PC-9 (cell line): ENCODE measurements around the gene CHKB. TPM values are rescaled to one million over a fixed set of nuclear protein-coding genes. Genes with fewer than 3 reads are reported as not detected.

Experiments
- BruUV-seq: library from RNA; stranded (reverse); fragments of 400-500 nt; replicated peaks from 2 replicates; lab custom pipeline; 2021; lab: Mats Ljungman, UMichigan
- CTCF ChIA-PET: fragments of 300-600 bp; sonication (Branson Sonifier 250); formaldehyde crosslinking; loops from one replicate; lab custom pipeline; 2022; ENCODE audit warnings: antibody characterized with exemption; lab: Charles Lee
- POLR2A ChIA-PET: fragments of 300-600 bp; sonication (Branson Sonifier 250); formaldehyde crosslinking; loops from one replicate; lab custom pipeline; 2022; ENCODE audit warnings: antibody characterized with exemption; ENCODE audit not compliant: unreplicated experiment; lab: Charles Lee
- DNase-seq, 2 experiments: peaks; one replicate each; pipeline versions ENCODE4 v3.0.0 to v3.0.0-alpha.2; 2015 to 2022; ENCODE audit warnings: mixed read lengths in 1 of 2
- H2AFZ ChIP-seq: fragments of 200-600 bp; sonication (generic); 2 replicates; pipeline ENCODE4 v1.8.1; 2017; ENCODE audit warnings: antibody characterized with exemption
- H3F3A ChIP-seq: fragments of 200-600 bp; sonication (generic); 2 replicates; pipeline ENCODE4 v1.8.1; 2017; ENCODE audit warnings: antibody characterized with exemption, mild to moderate bottlenecking, low read depth; ENCODE audit not compliant: insufficient read depth
- H3K27ac ChIP-seq: fragments of 200-600 bp; sonication (generic); 2 replicates; pipeline ENCODE4 v1.6.1; 2016; ENCODE audit warnings: mixed run types
- H3K27me3 ChIP-seq: fragments of 200-600 bp; sonication (generic); 2 replicates; pipeline ENCODE4 v1.6.1; 2016; ENCODE audit warnings: low read depth, mixed run types; ENCODE audit not compliant: insufficient read depth
- H3K36me3 ChIP-seq: fragments of 200-600 bp; sonication (generic); 2 replicates; pipeline ENCODE4 v1.6.1; 2016; ENCODE audit warnings: low read depth, mixed run types
- H3K4me1 ChIP-seq: fragments of 200-600 bp; sonication (generic); replicated peaks from 2 replicates; pipeline ENCODE4 v1.6.1; 2016; ENCODE audit warnings: mixed run types; ENCODE audit not compliant: insufficient read depth
- H3K4me2 ChIP-seq: fragments of 200-600 bp; sonication (generic); 2 replicates; pipeline ENCODE4 v1.6.1; 2017; ENCODE audit warnings: mixed run types
- H3K4me3 ChIP-seq: fragments of 200-600 bp; sonication (generic); 2 replicates; pipeline ENCODE4 v1.6.1; 2016; ENCODE audit warnings: mixed run types
- H3K79me2 ChIP-seq: fragments of 200-600 bp; sonication (generic); 2 replicates; pipeline ENCODE4 v1.6.1; 2017; ENCODE audit warnings: low read depth, mixed run types
- H3K9me2 ChIP-seq: fragments of 200-600 bp; sonication (generic); 2 replicates; pipeline ENCODE4 v1.8.1; 2017; ENCODE audit warnings: mild to moderate bottlenecking; ENCODE audit not compliant: insufficient read depth
- H3K9me3 ChIP-seq: fragments of 200-600 bp; sonication (generic); 2 replicates; pipeline ENCODE4 v1.8.1; 2016; ENCODE audit warnings: low read depth; ENCODE audit not compliant: insufficient read depth
- H4K20me1 ChIP-seq: fragments of 200-600 bp; sonication (generic); 2 replicates; pipeline ENCODE4 v1.8.1; 2017; ENCODE audit not compliant: insufficient read depth
- EZH2 ChIP-seq: fragments of 200-600 bp; sonication (generic); IDR thresholded peaks from 2 replicates; pipeline ENCODE4 v1.8.0; 2017; ENCODE audit warnings: antibody characterized with exemption, low read depth
- intact Hi-C: fragments of 100-400 bp; cut with micrococcal nuclease; formaldehyde crosslinking; loops from one replicate; pipeline ENCODE4 v1.10.0; 2022; ENCODE audit not compliant: unreplicated experiment
- total RNA-seq: library from RNA; stranded (reverse); gene quantifications from 2 replicates; pipeline ENCODE4 v1.2.3, GENCODE V29; 2021
- TF ChIP-seq, protein P1 (sequence below): fragments of 200-600 bp; sonication (generic); conservative IDR thresholded peaks from 2 replicates; pipeline ENCODE4 v1.6.1; 2017; ENCODE audit warnings: mixed run types, antibody characterized with exemption, mild to moderate bottlenecking, moderate library complexity

The CHKB gene
- total RNA-seq, 1 experiment from 2014 or later: 60.0 TPM

DNA sequence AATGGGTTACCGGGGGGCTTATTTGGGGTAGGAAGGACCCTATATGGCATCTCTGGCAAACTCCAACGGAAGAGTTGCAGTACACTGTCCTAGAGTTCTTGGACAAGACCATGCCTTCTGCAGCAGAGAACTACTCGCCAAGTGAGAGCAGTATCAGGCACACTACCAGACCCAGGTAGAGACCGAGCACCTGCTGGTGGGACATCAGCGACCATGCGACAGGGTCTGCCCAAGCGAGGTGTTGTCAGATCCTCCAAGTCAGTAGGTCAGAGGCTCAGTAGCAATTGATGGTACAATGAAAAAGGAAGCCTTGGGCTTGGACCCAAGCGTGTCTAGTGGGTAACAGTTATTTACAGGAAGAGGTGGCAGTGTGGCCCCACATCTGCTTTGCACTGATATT is 3.1 kb upstream of the CHKB start:
- Histone ChIP-seq H2AFZ (no peak overlapping the region), H3K9me3 (no peaks in the 10 kb centered on the region), H3F3A (peaks cover 14% of the 10 kb centered on the region; the same call in 1 of the 2 replicates), H3K4me2 (no peak overlapping the region), H3K79me2 (peaks cover 22% of the 10 kb centered on the region), H3K36me3 (peaks cover 5% of the 10 kb centered on the region; the same call in 1 of the 2 replicates), H3K27me3 (no peaks in the 10 kb centered on the region), H4K20me1 (no peaks in the 10 kb centered on the region), H3K4me1 (peaks cover 18% of the 10 kb centered on the region), H3K4me3 (no peak overlapping the region), H3K9me2 (no peaks in the 10 kb centered on the region), H3K27ac (no peak overlapping the region)
- no peak for DNase-seq
- POLR2A ChIA-PET: no interaction called here
- intact Hi-C loops: no loop called here
- TF ChIP-seq, protein P1, sequence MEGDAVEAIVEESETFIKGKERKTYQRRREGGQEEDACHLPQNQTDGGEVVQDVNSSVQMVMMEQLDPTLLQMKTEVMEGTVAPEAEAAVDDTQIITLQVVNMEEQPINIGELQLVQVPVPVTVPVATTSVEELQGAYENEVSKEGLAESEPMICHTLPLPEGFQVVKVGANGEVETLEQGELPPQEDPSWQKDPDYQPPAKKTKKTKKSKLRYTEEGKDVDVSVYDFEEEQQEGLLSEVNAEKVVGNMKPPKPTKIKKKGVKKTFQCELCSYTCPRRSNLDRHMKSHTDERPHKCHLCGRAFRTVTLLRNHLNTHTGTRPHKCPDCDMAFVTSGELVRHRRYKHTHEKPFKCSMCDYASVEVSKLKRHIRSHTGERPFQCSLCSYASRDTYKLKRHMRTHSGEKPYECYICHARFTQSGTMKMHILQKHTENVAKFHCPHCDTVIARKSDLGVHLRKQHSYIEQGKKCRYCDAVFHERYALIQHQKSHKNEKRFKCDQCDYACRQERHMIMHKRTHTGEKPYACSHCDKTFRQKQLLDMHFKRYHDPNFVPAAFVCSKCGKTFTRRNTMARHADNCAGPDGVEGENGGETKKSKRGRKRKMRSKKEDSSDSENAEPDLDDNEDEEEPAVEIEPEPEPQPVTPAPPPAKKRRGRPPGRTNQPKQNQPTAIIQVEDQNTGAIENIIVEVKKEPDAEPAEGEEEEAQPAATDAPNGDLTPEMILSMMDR: no peak
- no peak for TF ChIP-seq EZH2
- no TSS peak for BruUV-seq
- CTCF ChIA-PET: interaction anchor here (0.5 kb wide), 1 partner anchor 194 kb away, joined by 6 read pairs; no protein-coding TSS in a partner anchor

DNA sequence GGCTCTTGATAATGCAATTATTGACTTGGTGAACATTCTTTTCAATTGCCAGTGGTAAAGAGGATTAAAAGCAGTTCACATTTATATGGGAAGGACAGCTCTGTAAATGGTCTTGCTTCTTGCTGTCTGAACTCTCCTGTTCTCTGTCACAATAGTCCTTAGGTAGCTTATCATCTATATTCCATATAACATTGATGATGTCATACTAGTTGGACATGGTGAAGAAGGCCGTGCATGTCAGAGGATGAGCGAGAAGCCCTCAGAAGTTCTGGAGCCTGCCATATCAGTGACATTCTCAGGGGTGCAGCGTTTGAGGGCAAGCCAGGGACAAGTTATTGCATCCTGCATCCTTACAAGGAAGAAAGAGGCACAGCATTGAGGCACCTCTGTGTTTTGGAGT is 2.6 kb upstream of the CHKB start:
- peaks cover 14% of the 10 kb centered on the region; the same call in 1 of the 2 replicates for H3F3A ChIP-seq
- peaks cover 18% of the 10 kb centered on the region for H3K4me1 ChIP-seq
- no peak overlapping the region for H2AFZ ChIP-seq

DNA sequence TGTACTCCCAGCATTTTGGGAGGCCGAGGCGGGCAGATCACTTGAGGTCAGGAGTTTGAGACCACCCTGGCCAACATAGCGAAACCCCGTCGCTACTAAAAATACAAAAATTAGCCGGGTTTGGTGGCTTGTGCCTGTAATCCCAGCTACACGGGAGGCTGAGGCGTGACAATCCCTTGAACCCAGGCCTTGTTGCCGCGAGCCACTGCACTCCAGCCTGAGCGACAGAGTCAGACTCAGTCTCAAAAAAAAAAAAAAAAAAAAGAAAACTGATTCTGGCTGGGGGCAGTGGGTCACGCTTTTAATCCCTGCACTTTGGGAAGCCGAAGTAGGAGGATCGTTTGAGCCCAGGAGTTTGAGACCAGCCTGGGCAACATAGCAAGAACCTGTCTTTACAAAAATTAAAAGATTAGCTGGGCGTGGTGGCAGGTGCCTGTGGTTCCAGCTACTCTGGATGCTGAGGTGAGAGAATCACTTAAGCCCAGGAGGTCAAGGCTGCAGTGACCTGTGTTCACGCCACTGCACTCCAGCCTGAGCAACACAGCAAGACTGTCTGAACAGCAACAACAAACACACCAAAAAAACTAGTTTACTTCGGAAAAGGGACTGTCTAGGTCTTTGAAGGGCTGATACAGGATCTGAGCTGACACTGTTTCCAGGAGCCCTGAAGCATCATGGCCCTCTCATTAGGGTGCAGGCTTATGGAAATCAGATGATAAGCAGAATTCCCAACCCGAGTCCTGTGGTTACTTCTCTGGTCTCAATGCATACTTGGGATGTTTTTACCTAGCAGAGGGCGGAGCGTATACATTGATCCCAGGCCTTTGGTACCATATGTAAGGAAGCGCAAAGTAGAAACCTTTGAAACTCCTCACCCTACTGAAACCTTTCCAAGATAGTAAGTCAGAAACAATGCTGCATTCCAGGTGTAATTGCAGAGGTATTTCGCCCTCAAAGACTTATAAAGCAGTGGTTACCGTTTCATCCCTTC is 1.8 kb upstream of the CHKB start:
- CTCF ChIA-PET: no interaction called here
- Histone ChIP-seq H3K27ac (no peak overlapping the region), H3F3A (peaks cover 15% of the 10 kb centered on the region; the same call in 1 of the 2 replicates), H3K4me3 (peak overlapping the region; percentile 89; the same call in 1 of the 2 replicates), H3K9me2 (no peaks in the 10 kb centered on the region), H3K9me3 (no peaks in the 10 kb centered on the region), H3K27me3 (no peaks in the 10 kb centered on the region), H3K4me1 (peaks cover 18% of the 10 kb centered on the region), H2AFZ (no peak overlapping the region), H3K36me3 (peaks cover 11% of the 10 kb centered on the region; the same call in 1 of the 2 replicates), H3K4me2 (peak overlapping the region; percentile 93), H4K20me1 (no peaks in the 10 kb centered on the region), H3K79me2 (peaks cover 30% of the 10 kb centered on the region)
- POLR2A ChIA-PET: no interaction called here
- DNase-seq: no peak
- intact Hi-C loops: loop anchor here (5.0 kb wide), 1 partner anchor 77 kb away; the partner anchor contains the start of genes LMF2 and NCAPH2
- TF ChIP-seq, protein P1: no peak
- no peak for TF ChIP-seq EZH2
- BruUV-seq: no TSS peak

More for the DNA sequence above, 2.6 kb upstream of the CHKB start:
- no peak overlapping the region for H3K4me2 ChIP-seq
- POLR2A ChIA-PET: no interaction called here
- intact Hi-C loops: no loop called here
- peaks cover 26% of the 10 kb centered on the region for H3K79me2 ChIP-seq
- no peak overlapping the region for H3K4me3 ChIP-seq
- TF ChIP-seq, protein P1: no peak
- TF ChIP-seq EZH2: no peak
- peaks cover 6% of the 10 kb centered on the region; the same call in 1 of the 2 replicates for H3K36me3 ChIP-seq
- CTCF ChIA-PET: no interaction called here
- no peak overlapping the region for H3K27ac ChIP-seq
- H3K9me2 ChIP-seq: no peaks in the 10 kb centered on the region
- no peaks in the 10 kb centered on the region for H4K20me1 ChIP-seq
- no TSS peak for BruUV-seq
- H3K27me3 ChIP-seq: no peaks in the 10 kb centered on the region
- H3K9me3 ChIP-seq: no peaks in the 10 kb centered on the region
- no peak for DNase-seq
